ENCODE data around the gene ZNF581.
A peak's percentile ranks its signal among the peaks of the same experiment; 100 is the strongest.

Gene ZNF581

GRCh38 chr19:55638864-55639359, 4.5 kb upstream of the ZNF581 start:
- H3K27me3 ChIP-seq (ENCODE audit: control insufficient read depth, insufficient read depth, low read length): no peaks in the 10 kb centered on the region

GRCh38 chr19:55640043-55640576, 3.3 kb upstream of the ZNF581 start:
- peaks cover 55% of the 10 kb centered on the region for H3K4me1 ChIP-seq (ENCODE audit: control insufficient read depth, insufficient read depth, low read length)

More at GRCh38 chr19:55638864-55639359, 4.5 kb upstream of the ZNF581 start:
- H3K9me3 ChIP-seq (ENCODE audit: control insufficient read depth, low read length): no peaks in the 10 kb centered on the region
- no peak overlapping the region for H3K9ac ChIP-seq (ENCODE audit: low read length)
- no peaks in the 10 kb centered on the region for H3K36me3 ChIP-seq (ENCODE audit: control insufficient read depth, insufficient read depth, low read length)
- H3K4me3 ChIP-seq (ENCODE audit: low read length): no peak overlapping the region
- peaks cover 46% of the 10 kb centered on the region for H3K4me1 ChIP-seq (ENCODE audit: control insufficient read depth, insufficient read depth, low read length)

GRCh38 chr19:55640577-55641425, 2.6 kb upstream of the ZNF581 start, which contains the start of gene ZNF580:
ZNF580 (plus strand) TSS chr19:55641002; CDS start chr19:55642509, 1,507 bp downstream.
- H3K27me3 ChIP-seq (ENCODE audit: control insufficient read depth, insufficient read depth, low read length): no peaks in the 10 kb centered on the region
- H3K4me1 ChIP-seq (ENCODE audit: control insufficient read depth, insufficient read depth, low read length): peaks cover 49% of the 10 kb centered on the region
- peak within 1 kb of the TSS; percentile 78 for H3K9ac ChIP-seq (ENCODE audit: low read length)
- H3K4me3 ChIP-seq (ENCODE audit: low read length): peak within 1 kb of the TSS; percentile 36
- no peaks in the 10 kb centered on the region for H3K36me3 ChIP-seq (ENCODE audit: control insufficient read depth, insufficient read depth, low read length)
- H3K9me3 ChIP-seq (ENCODE audit: control insufficient read depth, low read length): no peaks in the 10 kb centered on the region

More at GRCh38 chr19:55640043-55640576, 3.3 kb upstream of the ZNF581 start:
- Histone ChIP-seq H3K27me3 (ENCODE audit: control insufficient read depth, insufficient read depth, low read length) (no peaks in the 10 kb centered on the region), H3K4me3 (ENCODE audit: low read length) (peak overlapping the region; percentile 36), H3K36me3 (ENCODE audit: control insufficient read depth, insufficient read depth, low read length) (no peaks in the 10 kb centered on the region), H3K9ac (ENCODE audit: low read length) (peak overlapping the region; percentile 78), H3K9me3 (ENCODE audit: control insufficient read depth, low read length) (no peaks in the 10 kb centered on the region)

- Histone ChIP-seq H3K9me3 (ENCODE audit: control insufficient read depth, low read length) (no peaks in the 10 kb centered on the region), H3K9ac (ENCODE audit: low read length) (peak overlapping the region; percentile 78), H3K27me3 (ENCODE audit: control insufficient read depth, insufficient read depth, low read length) (no peaks in the 10 kb centered on the region), H3K36me3 (ENCODE audit: control insufficient read depth, insufficient read depth, low read length) (no peaks in the 10 kb centered on the region), H3K4me3 (ENCODE audit: low read length) (peak overlapping the region; percentile 36), H3K4me1 (ENCODE audit: control insufficient read depth, insufficient read depth, low read length) (peaks cover 41% of the 10 kb centered on the region)
These were observed 1.9 kb upstream of the ZNF581 start for GRCh38 chr19:55641426-55642152.

GRCh38 chr19:55642153-55643002, 1.1 kb upstream of the ZNF581 start:
- Histone ChIP-seq H3K9me3 (ENCODE audit: control insufficient read depth, low read length) (no peaks in the 10 kb centered on the region), H3K9ac (ENCODE audit: low read length) (peak overlapping the region; percentile 50), H3K27me3 (ENCODE audit: control insufficient read depth, insufficient read depth, low read length) (no peaks in the 10 kb centered on the region), H3K4me3 (ENCODE audit: low read length) (no peak overlapping the region), H3K4me1 (ENCODE audit: control insufficient read depth, insufficient read depth, low read length) (peaks cover 44% of the 10 kb centered on the region), H3K36me3 (ENCODE audit: control insufficient read depth, insufficient read depth, low read length) (no peaks in the 10 kb centered on the region)

- Histone ChIP-seq H3K4me3 (ENCODE audit: low read length) (peak overlapping the region; percentile 63), H3K27me3 (ENCODE audit: control insufficient read depth, insufficient read depth, low read length) (no peaks in the 10 kb centered on the region), H3K36me3 (ENCODE audit: control insufficient read depth, insufficient read depth, low read length) (no peaks in the 10 kb centered on the region), H3K4me1 (ENCODE audit: control insufficient read depth, insufficient read depth, low read length) (peaks cover 54% of the 10 kb centered on the region), H3K9me3 (ENCODE audit: control insufficient read depth, low read length) (no peaks in the 10 kb centered on the region), H3K9ac (ENCODE audit: low read length) (peak overlapping the region; percentile 78)
These were observed 383 bp downstream of the ZNF581 start for GRCh38 chr19:55643887-55644176.

GRCh38 chr19:55644191-55644833, 863 bp downstream of the ZNF581 start:
- Histone ChIP-seq H3K27me3 (ENCODE audit: control insufficient read depth, insufficient read depth, low read length) (no peaks in the 10 kb centered on the region), H3K36me3 (ENCODE audit: control insufficient read depth, insufficient read depth, low read length) (no peaks in the 10 kb centered on the region), H3K9ac (ENCODE audit: low read length) (peak overlapping the region; percentile 78), H3K4me3 (ENCODE audit: low read length) (peak overlapping the region; percentile 63), H3K4me1 (ENCODE audit: control insufficient read depth, insufficient read depth, low read length) (peaks cover 55% of the 10 kb centered on the region), H3K9me3 (ENCODE audit: control insufficient read depth, low read length) (no peaks in the 10 kb centered on the region)

- Histone ChIP-seq H3K9me3 (ENCODE audit: control insufficient read depth, low read length) (no peaks in the 10 kb centered on the region), H3K4me3 (ENCODE audit: low read length) (no peak overlapping the region), H3K27me3 (ENCODE audit: control insufficient read depth, insufficient read depth, low read length) (no peaks in the 10 kb centered on the region), H3K9ac (ENCODE audit: low read length) (no peak overlapping the region), H3K4me1 (ENCODE audit: control insufficient read depth, insufficient read depth, low read length) (peaks cover 53% of the 10 kb centered on the region), H3K36me3 (ENCODE audit: control insufficient read depth, insufficient read depth, low read length) (no peaks in the 10 kb centered on the region)
These were observed 1.5 kb downstream of the ZNF581 start for GRCh38 chr19:55644842-55645511.

- Histone ChIP-seq H3K4me3 (ENCODE audit: low read length) (no peak overlapping the region), H3K36me3 (ENCODE audit: control insufficient read depth, insufficient read depth, low read length) (no peaks in the 10 kb centered on the region), H3K4me1 (ENCODE audit: control insufficient read depth, insufficient read depth, low read length) (peaks cover 48% of the 10 kb centered on the region), H3K9me3 (ENCODE audit: control insufficient read depth, low read length) (no peaks in the 10 kb centered on the region), H3K9ac (ENCODE audit: low read length) (no peak overlapping the region), H3K27me3 (ENCODE audit: control insufficient read depth, insufficient read depth, low read length) (no peaks in the 10 kb centered on the region)
These were observed 2.0 kb downstream of the ZNF581 start for GRCh38 chr19:55645512-55645881.

GRCh38 chr19:55646889-55647731, 3.7 kb downstream of the ZNF581 start:
- Histone ChIP-seq H3K9ac (ENCODE audit: low read length) (peak overlapping the region; percentile 73), H3K36me3 (ENCODE audit: control insufficient read depth, insufficient read depth, low read length) (no peaks in the 10 kb centered on the region), H3K4me1 (ENCODE audit: control insufficient read depth, insufficient read depth, low read length) (peaks cover 37% of the 10 kb centered on the region), H3K9me3 (ENCODE audit: control insufficient read depth, low read length) (no peaks in the 10 kb centered on the region), H3K27me3 (ENCODE audit: control insufficient read depth, insufficient read depth, low read length) (no peaks in the 10 kb centered on the region), H3K4me3 (ENCODE audit: low read length) (peak overlapping the region; percentile 50)
